ENCODE measurements around the gene DTX1. TPM values are rescaled to one million over a fixed set of nuclear protein-coding genes. Genes with fewer than 3 reads are reported as not detected.

DTX1 gene
- total RNA-seq, 1 donor from 2014 or later: 4.6 TPM

DNA sequence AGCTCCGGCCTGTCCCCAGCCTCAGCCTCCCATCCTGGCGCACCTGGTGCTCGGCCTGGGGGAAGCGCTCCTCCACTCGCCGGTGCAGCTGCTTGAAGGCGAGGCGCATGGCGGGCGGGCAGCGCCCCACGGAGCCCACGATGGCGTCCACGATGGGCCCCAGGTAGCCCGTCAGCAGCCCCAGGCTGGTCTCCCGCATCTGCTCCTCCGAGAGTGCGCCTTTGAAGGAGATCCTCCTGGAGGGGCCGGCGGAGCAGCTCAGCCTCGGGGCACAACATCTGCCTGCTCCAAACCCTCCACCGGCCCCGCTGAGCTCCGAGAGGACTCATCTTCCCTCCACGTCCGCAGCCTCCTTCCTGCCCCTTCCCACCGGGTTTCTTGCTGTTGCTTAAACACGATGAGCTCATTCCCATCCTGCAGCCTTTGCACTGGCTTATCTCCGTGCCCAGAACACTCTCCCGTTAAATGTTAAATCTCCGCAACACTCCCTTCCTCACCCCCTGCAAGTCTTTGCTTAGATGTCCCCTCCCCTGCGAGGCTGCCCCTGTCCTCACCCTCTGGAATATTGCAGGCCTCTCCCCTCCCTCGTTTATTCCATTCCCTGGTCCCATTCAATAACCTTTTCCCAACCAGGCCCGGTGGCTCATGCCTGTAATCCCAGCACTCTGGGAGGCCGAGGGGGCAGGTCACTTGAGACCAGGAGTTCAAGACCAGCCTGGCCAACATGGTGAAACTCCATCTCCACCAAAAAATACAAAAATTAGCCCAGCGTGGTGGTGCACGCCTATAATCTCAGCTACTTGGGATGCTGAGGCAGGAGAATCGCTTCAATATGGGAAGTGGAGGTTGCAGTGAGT, 55.7 kb downstream of the DTX1 start:
- Mint-ChIP-seq H3K36me3 (ENCODE audit: low read depth, unreplicated experiment) (no peaks in the 10 kb centered on the region), H3K4me3 (ENCODE audit: unreplicated experiment) (no peak overlapping the region), H3K27ac (ENCODE audit: unreplicated experiment) (no peak overlapping the region), H3K27me3 (ENCODE audit: low read depth, unreplicated experiment) (peaks cover 51% of the 10 kb centered on the region), H3K9me3 (ENCODE audit: unreplicated experiment) (peaks cover 1% of the 10 kb centered on the region), H3K4me1 (ENCODE audit: low read depth, unreplicated experiment) (no peaks in the 10 kb centered on the region)
- TF ChIP-seq EZH2 (IDR thresholded peaks at IDR 0.05; ENCODE audit: insufficient read depth, low read length): no peak
- TF ChIP-seq, protein P1, sequence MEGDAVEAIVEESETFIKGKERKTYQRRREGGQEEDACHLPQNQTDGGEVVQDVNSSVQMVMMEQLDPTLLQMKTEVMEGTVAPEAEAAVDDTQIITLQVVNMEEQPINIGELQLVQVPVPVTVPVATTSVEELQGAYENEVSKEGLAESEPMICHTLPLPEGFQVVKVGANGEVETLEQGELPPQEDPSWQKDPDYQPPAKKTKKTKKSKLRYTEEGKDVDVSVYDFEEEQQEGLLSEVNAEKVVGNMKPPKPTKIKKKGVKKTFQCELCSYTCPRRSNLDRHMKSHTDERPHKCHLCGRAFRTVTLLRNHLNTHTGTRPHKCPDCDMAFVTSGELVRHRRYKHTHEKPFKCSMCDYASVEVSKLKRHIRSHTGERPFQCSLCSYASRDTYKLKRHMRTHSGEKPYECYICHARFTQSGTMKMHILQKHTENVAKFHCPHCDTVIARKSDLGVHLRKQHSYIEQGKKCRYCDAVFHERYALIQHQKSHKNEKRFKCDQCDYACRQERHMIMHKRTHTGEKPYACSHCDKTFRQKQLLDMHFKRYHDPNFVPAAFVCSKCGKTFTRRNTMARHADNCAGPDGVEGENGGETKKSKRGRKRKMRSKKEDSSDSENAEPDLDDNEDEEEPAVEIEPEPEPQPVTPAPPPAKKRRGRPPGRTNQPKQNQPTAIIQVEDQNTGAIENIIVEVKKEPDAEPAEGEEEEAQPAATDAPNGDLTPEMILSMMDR (IDR thresholded peaks at IDR 0.05; ENCODE audit: insufficient read depth, low read depth, low read length): no peak
- Histone ChIP-seq H3K4me2 (ENCODE audit: low read length) (no peak overlapping the region), H3K9me3 (ENCODE audit: insufficient read depth, low read depth, low read length) (no peaks in the 10 kb centered on the region), H3K27ac (ENCODE audit: low read depth, low read length) (no peak overlapping the region), H2AFZ (ENCODE audit: low read depth, low read length) (no peak overlapping the region), H3K79me2 (ENCODE audit: insufficient read depth, low read length) (no peaks in the 10 kb centered on the region), H3K4me3 (ENCODE audit: insufficient read depth, low read depth, low read length) (no peak overlapping the region), H4K20me1 (ENCODE audit: insufficient read depth, low read length) (no peaks in the 10 kb centered on the region), H3K36me3 (ENCODE audit: insufficient read depth, low read length) (no peaks in the 10 kb centered on the region), H3K9ac (ENCODE audit: low read length) (no peak overlapping the region), H3K4me1 (ENCODE audit: insufficient read depth, low read length) (no peaks in the 10 kb centered on the region), H3K27me3 (ENCODE audit: insufficient read depth, low read length) (peaks cover 8% of the 10 kb centered on the region)
- no peak for FAIRE-seq
- DNase-seq (ENCODE audit: low read depth): no peak

DNA sequence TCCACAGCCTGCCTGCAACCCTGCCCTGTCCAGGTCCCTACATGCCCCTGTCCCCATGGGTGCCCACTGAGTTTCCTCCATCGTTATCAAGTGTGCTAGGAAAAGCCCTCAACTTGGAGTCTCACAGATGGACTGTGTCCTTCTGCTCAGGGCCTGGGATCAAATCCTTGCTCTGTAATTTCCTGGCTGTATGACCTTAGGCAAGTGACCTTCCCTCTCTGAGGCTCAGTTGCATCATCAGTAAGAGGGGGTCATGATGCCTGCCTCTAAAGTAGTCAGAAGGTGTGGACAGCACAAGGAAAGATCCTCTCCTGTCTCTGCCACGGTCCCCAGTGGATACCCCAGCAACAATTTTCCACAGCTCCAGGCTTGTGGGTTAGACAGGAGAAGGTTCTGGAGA, 56.9 kb downstream of the DTX1 start:
- H3K4me3 Mint-ChIP-seq (ENCODE audit: unreplicated experiment): no peak overlapping the region
- Histone ChIP-seq H3K4me1 (ENCODE audit: insufficient read depth, low read length) (no peaks in the 10 kb centered on the region), H3K79me2 (ENCODE audit: insufficient read depth, low read length) (no peaks in the 10 kb centered on the region), H3K4me3 (ENCODE audit: insufficient read depth, low read depth, low read length) (no peak overlapping the region), H2AFZ (ENCODE audit: low read depth, low read length) (no peak overlapping the region), H3K27me3 (ENCODE audit: insufficient read depth, low read length) (peaks cover 8% of the 10 kb centered on the region), H3K4me2 (ENCODE audit: low read length) (no peak overlapping the region), H3K27ac (ENCODE audit: low read depth, low read length) (no peak overlapping the region), H3K36me3 (ENCODE audit: insufficient read depth, low read length) (no peaks in the 10 kb centered on the region), H3K9ac (ENCODE audit: low read length) (no peak overlapping the region), H4K20me1 (ENCODE audit: insufficient read depth, low read length) (no peaks in the 10 kb centered on the region), H3K9me3 (ENCODE audit: insufficient read depth, low read depth, low read length) (no peaks in the 10 kb centered on the region)
- peaks cover 2% of the 10 kb centered on the region for H3K9me3 Mint-ChIP-seq (ENCODE audit: unreplicated experiment)
- H3K27ac Mint-ChIP-seq (ENCODE audit: unreplicated experiment): no peak overlapping the region
- TF ChIP-seq, protein P1 (IDR thresholded peaks at IDR 0.05; ENCODE audit: insufficient read depth, low read depth, low read length): no peak
- TF ChIP-seq EZH2 (IDR thresholded peaks at IDR 0.05; ENCODE audit: insufficient read depth, low read length): no peak
- H3K4me1 Mint-ChIP-seq (ENCODE audit: low read depth, unreplicated experiment): no peaks in the 10 kb centered on the region
- peaks cover 47% of the 10 kb centered on the region for H3K27me3 Mint-ChIP-seq (ENCODE audit: low read depth, unreplicated experiment)
- H3K36me3 Mint-ChIP-seq (ENCODE audit: low read depth, unreplicated experiment): no peaks in the 10 kb centered on the region
- FAIRE-seq: no peak
- DNase-seq (ENCODE audit: low read depth): no peak
